Glutamatergic neuron (in vitro differentiated cells): ENCODE results near the gene NASP. TPM values are rescaled to one million over a fixed set of nuclear protein-coding genes. Genes with fewer than 3 reads are reported as not detected.
A peak's percentile ranks its signal among the peaks of the same experiment; 100 is the strongest.

Experiments used
- DNase-seq: peaks from one replicate; pipeline ENCODE4 v3.0.0; 2022
- H3K27ac Mint-ChIP-seq: one replicate; pipeline ENCODE4 v1.8.0; 2020; ENCODE audit warnings: mild to moderate bottlenecking, mixed read lengths, inconsistent platforms; ENCODE audit not compliant: unreplicated experiment
- H3K27me3 Mint-ChIP-seq: one replicate; pipeline ENCODE4 v1.8.0; 2020; ENCODE audit warnings: mild to moderate bottlenecking, moderate library complexity, mixed read lengths, inconsistent platforms; ENCODE audit not compliant: unreplicated experiment
- H3K36me3 Mint-ChIP-seq: one replicate; pipeline ENCODE4 v1.8.0; 2020; ENCODE audit warnings: mild to moderate bottlenecking, mixed read lengths, inconsistent platforms; ENCODE audit not compliant: unreplicated experiment
- H3K4me1 Mint-ChIP-seq: one replicate; pipeline ENCODE4 v1.8.0; 2020; ENCODE audit warnings: mild to moderate bottlenecking, low read depth, mixed read lengths, inconsistent platforms; ENCODE audit not compliant: unreplicated experiment
- H3K4me3 Mint-ChIP-seq: one replicate; pipeline ENCODE4 v1.8.0; 2020; ENCODE audit warnings: mild to moderate bottlenecking, mixed read lengths, inconsistent platforms; ENCODE audit not compliant: unreplicated experiment
- H3K9me3 Mint-ChIP-seq: one replicate; pipeline ENCODE4 v1.8.0; 2020; ENCODE audit warnings: mild to moderate bottlenecking, moderate library complexity, mixed read lengths, inconsistent platforms; ENCODE audit not compliant: unreplicated experiment
- total RNA-seq: library from RNA; stranded (reverse); fragmentation: NEBNext Ultra II Directional; extraction: Animal tissue kit (Norgen Biotek cat#: 25700); gene quantifications from one replicate; pipeline ENCODE4 v1.2.1, GENCODE V29; 2021; ENCODE audit not compliant: unreplicated experiment
- TF ChIP-seq, protein P1 (sequence below): fragments of 200-600 bp; sonication (generic); IDR thresholded peaks from one replicate; pipeline ENCODE4 v1.5.0; 2021; ENCODE audit not compliant: partially characterized antibody, unreplicated experiment

The NASP gene
- total RNA-seq, 1 donor from 2014 or later = 139 TPM

GRCh38 chr1:45568421-45568820 lies 15.4 kb upstream of the NASP start:
- TF ChIP-seq, protein P1, sequence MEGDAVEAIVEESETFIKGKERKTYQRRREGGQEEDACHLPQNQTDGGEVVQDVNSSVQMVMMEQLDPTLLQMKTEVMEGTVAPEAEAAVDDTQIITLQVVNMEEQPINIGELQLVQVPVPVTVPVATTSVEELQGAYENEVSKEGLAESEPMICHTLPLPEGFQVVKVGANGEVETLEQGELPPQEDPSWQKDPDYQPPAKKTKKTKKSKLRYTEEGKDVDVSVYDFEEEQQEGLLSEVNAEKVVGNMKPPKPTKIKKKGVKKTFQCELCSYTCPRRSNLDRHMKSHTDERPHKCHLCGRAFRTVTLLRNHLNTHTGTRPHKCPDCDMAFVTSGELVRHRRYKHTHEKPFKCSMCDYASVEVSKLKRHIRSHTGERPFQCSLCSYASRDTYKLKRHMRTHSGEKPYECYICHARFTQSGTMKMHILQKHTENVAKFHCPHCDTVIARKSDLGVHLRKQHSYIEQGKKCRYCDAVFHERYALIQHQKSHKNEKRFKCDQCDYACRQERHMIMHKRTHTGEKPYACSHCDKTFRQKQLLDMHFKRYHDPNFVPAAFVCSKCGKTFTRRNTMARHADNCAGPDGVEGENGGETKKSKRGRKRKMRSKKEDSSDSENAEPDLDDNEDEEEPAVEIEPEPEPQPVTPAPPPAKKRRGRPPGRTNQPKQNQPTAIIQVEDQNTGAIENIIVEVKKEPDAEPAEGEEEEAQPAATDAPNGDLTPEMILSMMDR = no peak
- H3K4me1 Mint-ChIP-seq = peaks cover 1% of the 10 kb centered on the region
- no peaks in the 10 kb centered on the region for H3K36me3 Mint-ChIP-seq
- H3K27me3 Mint-ChIP-seq = peaks cover 4% of the 10 kb centered on the region
- peak overlapping the region; percentile 31 for H3K27ac Mint-ChIP-seq
- H3K9me3 Mint-ChIP-seq = peaks cover 4% of the 10 kb centered on the region
- H3K4me3 Mint-ChIP-seq = no peak overlapping the region
- DNase-seq = no peak

DNA sequence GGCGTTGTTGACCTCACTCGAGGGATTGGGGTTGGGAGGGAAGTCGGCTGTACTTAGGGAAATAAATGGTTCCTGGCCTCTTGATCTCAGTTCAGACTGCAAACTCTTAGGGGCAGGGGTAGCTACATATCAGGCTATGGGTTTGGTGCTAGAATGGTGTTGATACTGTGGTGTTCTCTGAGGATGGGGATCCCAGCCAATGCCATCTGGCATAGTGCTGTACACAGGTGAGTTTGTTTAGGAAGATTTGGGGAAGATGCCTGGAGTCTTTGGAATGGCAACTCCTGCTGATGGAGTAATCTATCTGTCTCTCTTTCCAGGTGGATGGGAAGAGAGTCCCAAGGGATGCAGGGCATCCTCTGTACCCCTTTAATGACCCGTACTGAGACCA lies 14.3 kb upstream of the NASP start:
- Mint-ChIP-seq H3K9me3 (peaks cover 4% of the 10 kb centered on the region), H3K36me3 (no peaks in the 10 kb centered on the region), H3K4me3 (no peak overlapping the region), H3K4me1 (peaks cover 1% of the 10 kb centered on the region), H3K27me3 (peaks cover 4% of the 10 kb centered on the region), H3K27ac (no peak overlapping the region)
- no peak for DNase-seq
- TF ChIP-seq, protein P1 = no peak

- TF ChIP-seq, protein P1 = peak; percentile 96
- peak; percentile 75 for DNase-seq
- Mint-ChIP-seq H3K4me3 (no peak overlapping the region), H3K36me3 (no peaks in the 10 kb centered on the region), H3K9me3 (peaks cover 4% of the 10 kb centered on the region), H3K27ac (no peak overlapping the region), H3K27me3 (peaks cover 4% of the 10 kb centered on the region), H3K4me1 (peaks cover 1% of the 10 kb centered on the region)
Observed at GRCh38 chr1:45569962-45570581, 13.8 kb upstream of the NASP start.

DNA sequence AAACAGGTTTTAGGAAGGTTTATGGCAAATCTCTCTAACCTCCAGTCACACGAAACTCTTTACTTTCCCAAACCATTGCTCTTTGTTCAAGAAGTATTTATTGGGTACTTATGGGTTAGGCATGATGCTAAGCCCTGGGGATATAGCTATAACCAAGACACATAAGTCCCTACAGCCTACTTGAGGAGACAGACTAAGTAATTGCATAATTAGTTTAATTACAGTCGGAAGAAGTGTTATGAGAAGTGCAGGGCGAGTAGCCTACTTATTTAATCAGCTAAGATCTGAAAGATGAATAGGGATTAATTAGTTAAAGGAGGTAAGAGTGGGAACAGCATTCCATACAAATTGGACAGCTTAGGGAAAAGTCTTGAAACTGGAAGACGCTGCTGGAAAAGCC lies 13.2 kb upstream of the NASP start:
- no peak overlapping the region for H3K27ac Mint-ChIP-seq
- H3K27me3 Mint-ChIP-seq = peaks cover 4% of the 10 kb centered on the region
- peaks cover 4% of the 10 kb centered on the region for H3K9me3 Mint-ChIP-seq
- no peaks in the 10 kb centered on the region for H3K36me3 Mint-ChIP-seq
- no peak overlapping the region for H3K4me3 Mint-ChIP-seq
- no peak for DNase-seq
- peaks cover 1% of the 10 kb centered on the region for H3K4me1 Mint-ChIP-seq
- TF ChIP-seq, protein P1 = no peak

DNA sequence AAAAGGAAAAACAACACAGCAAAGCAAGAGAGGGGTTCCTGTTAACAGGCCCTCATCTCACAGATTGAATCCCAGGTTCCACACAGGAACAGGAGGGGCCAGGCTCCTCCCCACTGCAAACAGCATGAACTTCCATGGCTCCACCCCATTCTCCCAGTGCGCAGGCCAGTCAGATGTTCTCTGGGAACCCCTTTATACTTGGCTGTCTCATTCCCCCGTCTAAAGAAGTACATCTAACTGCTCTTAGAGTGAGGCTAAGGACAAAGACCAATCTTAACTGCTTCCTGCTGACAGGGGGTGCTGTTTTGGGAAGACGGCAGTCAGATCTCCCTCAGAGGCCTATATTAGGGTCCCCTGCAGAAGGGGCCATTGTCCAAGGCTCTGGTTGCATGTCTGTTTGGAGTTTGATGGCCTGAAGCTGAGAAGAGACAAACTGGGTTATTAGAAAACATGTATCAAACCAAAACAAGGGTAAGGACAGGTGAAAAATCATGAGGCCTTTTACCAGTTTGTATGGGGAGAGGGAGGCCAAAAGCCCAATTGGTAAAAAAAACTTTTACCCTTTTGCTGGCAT lies 10.5 kb upstream of the NASP start:
- Mint-ChIP-seq H3K4me3 (no peak overlapping the region), H3K27ac (no peak overlapping the region), H3K27me3 (peaks cover 4% of the 10 kb centered on the region), H3K9me3 (peaks cover 2% of the 10 kb centered on the region), H3K36me3 (no peaks in the 10 kb centered on the region), H3K4me1 (peaks cover 1% of the 10 kb centered on the region)
- TF ChIP-seq, protein P1 = no peak
- DNase-seq = no peak
